ENCODE results near the gene CENPB.

The CENPB gene

GRCh38 chr20:3820901-3821727 is 34.6 kb upstream of the CENPB start:
- Histone ChIP-seq H2BK12ac (ENCODE audit: low read length) (no peak overlapping the region), H2AFZ (ENCODE audit: insufficient read depth, low read length, poor library complexity) (peak overlapping the region; percentile 80), H4K12ac (ENCODE audit: low read depth, low read length) (peak overlapping the region; percentile 3), H3K4me1 (ENCODE audit: control insufficient read depth in 1 of 2, insufficient read depth in 2 of 2, low read length in 2 of 2) (peaks cover 2 to 3% of the 10 kb centered on the region in 2 experiments), H4K91ac (ENCODE audit: low read depth, low read length) (peak overlapping the region; percentile 77), H2BK120ac (ENCODE audit: insufficient read depth, low read length, poor library complexity) (peak overlapping the region; percentile 23), H3K79me2 (ENCODE audit: control insufficient read depth, insufficient read depth, low read length, poor library complexity) (peaks cover 6% of the 10 kb centered on the region), H3K18ac (ENCODE audit: low read length) (no peak overlapping the region), H3K79me1 (ENCODE audit: low read length) (peaks cover 8% of the 10 kb centered on the region), H3K4me3 (ENCODE audit: low read depth, low read length) (peak overlapping the region; percentile 96), H3K27me3 (ENCODE audit: insufficient read depth, low read length) (no peaks in the 10 kb centered on the region), H3K4me2 (ENCODE audit: low read length) (peak overlapping the region; percentile 92), H3K14ac (ENCODE audit: low read length) (peak overlapping the region; percentile 53), H3K4ac (ENCODE audit: low read depth, low read length) (peak overlapping the region; percentile 5), H3K27ac (ENCODE audit: low read depth, low read length) (peak overlapping the region; percentile 62), H2BK5ac (ENCODE audit: low read depth, low read length, poor library complexity) (peak overlapping the region; percentile 40), H4K8ac (ENCODE audit: low read depth, low read length) (peak overlapping the region; percentile 87), H3K36me3 (ENCODE audit: control insufficient read depth in 1 of 2, insufficient read depth in 2 of 2, low read length in 2 of 2) (peaks cover 22 to 28% of the 10 kb centered on the region in 2 experiments), H3K9me3 (ENCODE audit: insufficient read depth, low read depth, low read length) (no peaks in the 10 kb centered on the region), H3K23ac (ENCODE audit: low read length) (no peak overlapping the region), H3K9ac (ENCODE audit: low read length) (peak overlapping the region; percentile 74), H2AK5ac (ENCODE audit: low read length) (no peak overlapping the region)
- no CpG with 5 or more reads among the region's 20 CpGs for WGBS (ENCODE audit: extremely low coverage, insufficient coverage, insufficient read length)
- no peak for DNase-seq

GRCh38 chr20:3820048-3820900 is 33.7 kb upstream of the CENPB start, which contains the start of gene AP5S1:
AP5S1 (plus strand) TSS chr20:3820547; CDS start chr20:3822118, 1,571 bp downstream.
- H3K9me3 ChIP-seq (ENCODE audit: insufficient read depth, low read depth, low read length) = no peaks in the 10 kb centered on the region
- peaks cover 6% of the 10 kb centered on the region for H3K79me2 ChIP-seq (ENCODE audit: control insufficient read depth, insufficient read depth, low read length, poor library complexity)
- H3K79me1 ChIP-seq (ENCODE audit: low read length) = peaks cover 8% of the 10 kb centered on the region
- peak within 1 kb of the TSS; percentile 97 for H2AK5ac ChIP-seq (ENCODE audit: low read length)
- H3K4me3 ChIP-seq (ENCODE audit: low read depth, low read length) = peak within 1 kb of the TSS; percentile 96
- no peaks in the 10 kb centered on the region for H3K27me3 ChIP-seq (ENCODE audit: insufficient read depth, low read length)
- peak within 1 kb of the TSS; percentile 99 for H3K14ac ChIP-seq (ENCODE audit: low read length)
- peak within 1 kb of the TSS; percentile 92 for H3K4me2 ChIP-seq (ENCODE audit: low read length)
- peak within 1 kb of the TSS; percentile 98 for H4K12ac ChIP-seq (ENCODE audit: low read depth, low read length)
- H4K91ac ChIP-seq (ENCODE audit: low read depth, low read length) = peak within 1 kb of the TSS; percentile 99
- H3K27ac ChIP-seq (ENCODE audit: low read depth, low read length) = peak within 1 kb of the TSS; percentile 98
- peak within 1 kb of the TSS; percentile 98 for H2BK5ac ChIP-seq (ENCODE audit: low read depth, low read length, poor library complexity)
- peak within 1 kb of the TSS; percentile 98 for H3K9ac ChIP-seq (ENCODE audit: low read length)
- peaks cover 2 to 3% of the 10 kb centered on the region in 2 experiments for H3K4me1 ChIP-seq (ENCODE audit: control insufficient read depth in 1 of 2, insufficient read depth in 2 of 2, low read length in 2 of 2)
- peak within 1 kb of the TSS; percentile 46 for H2BK12ac ChIP-seq (ENCODE audit: low read length)
- peak within 1 kb of the TSS; percentile 97 for H3K4ac ChIP-seq (ENCODE audit: low read depth, low read length)
- peak within 1 kb of the TSS; percentile 99 for H2BK120ac ChIP-seq (ENCODE audit: insufficient read depth, low read length, poor library complexity)
- H3K23ac ChIP-seq (ENCODE audit: low read length) = no peak within 1 kb of the TSS
- H3K18ac ChIP-seq (ENCODE audit: low read length) = peak within 1 kb of the TSS; percentile 98
- peak within 1 kb of the TSS; percentile 100 for H4K8ac ChIP-seq (ENCODE audit: low read depth, low read length)
- H2AFZ ChIP-seq (ENCODE audit: insufficient read depth, low read length, poor library complexity) = peak within 1 kb of the TSS; percentile 96
- peak; percentile 98 for DNase-seq
- peaks cover 20 to 24% of the 10 kb centered on the region in 2 experiments for H3K36me3 ChIP-seq (ENCODE audit: control insufficient read depth in 1 of 2, insufficient read depth in 2 of 2, low read length in 2 of 2)
- WGBS (ENCODE audit: extremely low coverage, insufficient coverage, insufficient read length) = no CpG with 5 or more reads among the region's 96 CpGs

- H4K8ac ChIP-seq (ENCODE audit: low read depth, low read length) = peak overlapping the region; percentile 100
- H3K18ac ChIP-seq (ENCODE audit: low read length) = no peak overlapping the region
- H3K36me3 ChIP-seq (ENCODE audit: control insufficient read depth in 1 of 2, insufficient read depth in 2 of 2, low read length in 2 of 2) = peaks cover 19 to 22% of the 10 kb centered on the region in 2 experiments
- H4K12ac ChIP-seq (ENCODE audit: low read depth, low read length) = peak overlapping the region; percentile 63
- H3K14ac ChIP-seq (ENCODE audit: low read length) = peak overlapping the region; percentile 55
- H3K9ac ChIP-seq (ENCODE audit: low read length) = peak overlapping the region; percentile 79
- peak overlapping the region; percentile 97 for H2AK5ac ChIP-seq (ENCODE audit: low read length)
- peak overlapping the region; percentile 60 for H2AFZ ChIP-seq (ENCODE audit: insufficient read depth, low read length, poor library complexity)
- H4K91ac ChIP-seq (ENCODE audit: low read depth, low read length) = peak overlapping the region; percentile 66
- H3K79me2 ChIP-seq (ENCODE audit: control insufficient read depth, insufficient read depth, low read length, poor library complexity) = peaks cover 6% of the 10 kb centered on the region
- H2BK120ac ChIP-seq (ENCODE audit: insufficient read depth, low read length, poor library complexity) = no peak overlapping the region
- peak overlapping the region; percentile 43 for H2BK5ac ChIP-seq (ENCODE audit: low read depth, low read length, poor library complexity)
- no CpG with 5 or more reads among the region's 20 CpGs for WGBS (ENCODE audit: extremely low coverage, insufficient coverage, insufficient read length)
- peak overlapping the region; percentile 46 for H2BK12ac ChIP-seq (ENCODE audit: low read length)
- peak overlapping the region; percentile 34 for H3K4ac ChIP-seq (ENCODE audit: low read depth, low read length)
- peak overlapping the region; percentile 92 for H3K4me2 ChIP-seq (ENCODE audit: low read length)
- no peaks in the 10 kb centered on the region for H3K27me3 ChIP-seq (ENCODE audit: insufficient read depth, low read length)
- H3K4me1 ChIP-seq (ENCODE audit: control insufficient read depth in 1 of 2, insufficient read depth in 2 of 2, low read length in 2 of 2) = peaks cover 2 to 3% of the 10 kb centered on the region in 2 experiments
- H3K79me1 ChIP-seq (ENCODE audit: low read length) = peaks cover 8% of the 10 kb centered on the region
- no peak overlapping the region for H3K23ac ChIP-seq (ENCODE audit: low read length)
- peak overlapping the region; percentile 67 for H3K27ac ChIP-seq (ENCODE audit: low read depth, low read length)
- no peaks in the 10 kb centered on the region for H3K9me3 ChIP-seq (ENCODE audit: insufficient read depth, low read depth, low read length)
- no peak for DNase-seq
- peak overlapping the region; percentile 96 for H3K4me3 ChIP-seq (ENCODE audit: low read depth, low read length)
Observed at GRCh38 chr20:3819411-3820047, 33.0 kb upstream of the CENPB start.

Measured in trophoblast cell (in vitro differentiated cells and primary cell).